Measurements from ENCODE around the gene PXDN.

DNA sequence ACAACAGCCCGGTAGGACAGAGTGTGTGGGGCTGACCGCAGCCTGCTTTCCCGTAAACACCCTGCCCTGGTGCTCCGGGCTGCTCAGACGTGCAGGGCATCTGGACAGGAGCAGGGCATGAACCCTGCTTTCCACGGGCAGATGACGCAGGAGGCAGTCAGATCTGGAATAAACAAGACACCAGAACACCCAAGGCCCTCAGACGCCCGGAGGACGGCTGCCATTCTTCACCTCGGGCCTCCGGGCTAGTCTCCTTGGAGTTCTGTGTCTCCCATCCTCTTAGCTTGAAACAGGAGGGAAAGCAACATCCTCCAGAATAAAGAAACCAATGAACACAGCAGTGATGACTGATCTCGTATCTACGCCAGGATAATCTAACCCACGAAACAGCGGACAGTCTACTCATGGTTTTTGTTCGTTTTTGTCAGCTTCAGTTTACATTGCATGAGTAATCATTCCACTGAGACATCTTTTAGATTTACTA is 7.3 kb downstream of the PXDN start:
- TF ChIP-seq GATA2 (IDR thresholded peaks at IDR 0.05; ENCODE audit: low read depth, low read length) (no peak), GATA3 (IDR thresholded peaks at IDR 0.05; ENCODE audit: low read depth, low read length) (no peak)
